ENCODE data around the gene PRKCZ.

The PRKCZ gene

DNA sequence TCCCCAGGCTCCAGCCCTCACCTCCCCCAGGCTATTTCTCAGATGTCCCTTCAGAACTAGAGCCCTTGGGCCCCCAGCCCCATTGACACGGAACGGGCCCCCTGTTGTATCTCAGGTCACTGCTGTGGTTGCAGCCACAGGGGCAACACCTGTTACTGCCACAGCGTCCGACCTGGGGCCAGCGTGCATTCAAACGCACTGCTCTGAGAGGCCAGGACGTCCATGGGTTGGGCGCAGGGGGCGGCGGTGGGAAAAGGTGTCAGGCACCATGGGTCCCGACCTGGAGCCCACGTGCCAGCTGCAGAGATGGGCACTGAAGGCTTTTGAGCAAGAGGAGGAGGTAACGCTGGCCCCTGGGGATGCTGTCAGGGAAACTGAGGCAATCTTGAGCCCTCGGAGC, 131.1 kb downstream of the PRKCZ start:
- no peak for DNase-seq

DNA sequence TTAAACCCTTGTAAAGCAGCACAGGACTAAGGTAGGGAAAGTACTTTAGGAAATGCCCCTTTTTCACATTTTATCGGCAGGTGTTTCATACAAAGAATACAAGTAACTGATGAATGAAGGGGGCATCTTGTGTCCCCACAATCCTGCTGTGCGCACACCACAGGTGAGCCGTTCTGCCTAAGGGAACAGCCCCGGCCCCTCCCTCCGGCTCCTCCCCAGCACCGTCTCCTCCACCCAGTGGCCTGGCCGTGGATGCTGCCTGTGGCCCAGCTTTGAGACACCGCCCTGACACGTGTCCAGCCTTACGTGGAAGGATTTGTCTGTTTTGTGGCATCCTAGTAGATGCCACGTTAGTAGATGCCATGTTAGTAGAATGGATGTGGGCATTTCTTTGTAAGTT, 131.5 kb downstream of the PRKCZ start:
- DNase-seq, result no peak

DNA sequence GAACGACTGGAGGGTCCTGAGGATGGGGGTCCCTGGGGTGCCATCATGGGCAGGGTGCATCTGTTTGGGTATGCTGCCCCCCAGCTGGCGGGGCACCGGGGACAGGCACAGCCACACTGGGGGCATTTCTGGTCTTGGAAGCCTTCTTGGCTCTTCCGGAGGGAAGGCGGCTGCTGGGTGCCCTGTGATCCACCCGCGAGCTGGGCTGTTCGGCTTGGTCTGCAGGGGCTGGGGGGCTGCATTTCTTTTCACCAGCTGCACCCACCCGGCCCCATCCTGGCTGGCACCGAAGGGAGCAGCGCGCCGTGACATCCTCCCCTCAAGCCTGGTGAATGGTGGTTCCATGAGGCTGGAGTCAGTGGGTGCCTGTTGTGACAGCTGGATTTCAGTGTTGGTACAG, 132.2 kb downstream of the PRKCZ start:
- DNase-seq, result no peak

DNA sequence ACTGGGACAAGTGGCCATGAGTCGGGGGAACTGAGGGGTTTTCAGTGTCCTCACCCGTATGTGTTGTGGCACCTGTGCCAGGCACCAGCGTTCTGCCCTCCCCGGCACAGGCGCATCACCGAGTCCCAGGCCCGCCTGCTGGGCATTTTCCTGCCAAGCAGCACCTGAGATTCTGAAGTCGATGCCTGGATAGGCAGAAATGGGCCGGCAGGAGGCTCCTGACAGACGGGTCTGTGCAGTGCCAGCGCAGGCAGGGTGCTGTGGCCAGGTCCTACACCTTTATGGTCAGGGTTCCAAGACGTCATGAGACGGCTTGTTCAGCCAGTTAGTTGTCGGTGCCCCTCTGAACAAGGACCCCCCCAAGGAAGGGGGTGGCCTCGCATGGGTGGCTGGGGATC, 133.7 kb downstream of the PRKCZ start:
- DNase-seq, result no peak

DNA sequence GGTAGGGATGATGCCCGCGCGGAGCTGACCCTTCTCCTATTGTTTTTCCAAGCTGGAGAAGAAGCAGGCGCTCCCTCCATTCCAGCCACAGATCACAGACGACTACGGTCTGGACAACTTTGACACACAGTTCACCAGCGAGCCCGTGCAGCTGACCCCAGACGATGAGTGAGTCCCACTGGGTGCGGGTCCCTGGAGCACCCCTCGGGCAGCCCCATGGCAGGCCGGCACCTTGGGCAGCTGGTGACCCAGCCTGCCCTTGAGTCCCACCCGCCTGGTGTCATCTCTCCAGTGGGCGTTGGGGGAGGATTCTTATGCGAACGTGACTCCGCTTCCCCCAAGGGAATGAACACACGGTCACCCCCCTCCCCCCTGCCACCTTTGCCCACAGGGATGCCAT, 134.3 kb downstream of the PRKCZ start:
- DNase-seq, result no peak

DNA sequence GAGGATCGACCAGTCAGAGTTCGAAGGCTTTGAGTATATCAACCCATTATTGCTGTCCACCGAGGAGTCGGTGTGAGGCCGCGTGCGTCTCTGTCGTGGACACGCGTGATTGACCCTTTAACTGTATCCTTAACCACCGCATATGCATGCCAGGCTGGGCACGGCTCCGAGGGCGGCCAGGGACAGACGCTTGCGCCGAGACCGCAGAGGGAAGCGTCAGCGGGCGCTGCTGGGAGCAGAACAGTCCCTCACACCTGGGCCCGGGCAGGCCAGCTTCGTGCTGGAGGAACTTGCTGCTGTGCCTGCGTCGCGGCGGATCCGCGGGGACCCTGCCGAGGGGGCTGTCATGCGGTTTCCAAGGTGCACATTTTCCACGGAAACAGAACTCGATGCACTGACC, 134.7 kb downstream of the PRKCZ start:
- no peak for DNase-seq

DNA sequence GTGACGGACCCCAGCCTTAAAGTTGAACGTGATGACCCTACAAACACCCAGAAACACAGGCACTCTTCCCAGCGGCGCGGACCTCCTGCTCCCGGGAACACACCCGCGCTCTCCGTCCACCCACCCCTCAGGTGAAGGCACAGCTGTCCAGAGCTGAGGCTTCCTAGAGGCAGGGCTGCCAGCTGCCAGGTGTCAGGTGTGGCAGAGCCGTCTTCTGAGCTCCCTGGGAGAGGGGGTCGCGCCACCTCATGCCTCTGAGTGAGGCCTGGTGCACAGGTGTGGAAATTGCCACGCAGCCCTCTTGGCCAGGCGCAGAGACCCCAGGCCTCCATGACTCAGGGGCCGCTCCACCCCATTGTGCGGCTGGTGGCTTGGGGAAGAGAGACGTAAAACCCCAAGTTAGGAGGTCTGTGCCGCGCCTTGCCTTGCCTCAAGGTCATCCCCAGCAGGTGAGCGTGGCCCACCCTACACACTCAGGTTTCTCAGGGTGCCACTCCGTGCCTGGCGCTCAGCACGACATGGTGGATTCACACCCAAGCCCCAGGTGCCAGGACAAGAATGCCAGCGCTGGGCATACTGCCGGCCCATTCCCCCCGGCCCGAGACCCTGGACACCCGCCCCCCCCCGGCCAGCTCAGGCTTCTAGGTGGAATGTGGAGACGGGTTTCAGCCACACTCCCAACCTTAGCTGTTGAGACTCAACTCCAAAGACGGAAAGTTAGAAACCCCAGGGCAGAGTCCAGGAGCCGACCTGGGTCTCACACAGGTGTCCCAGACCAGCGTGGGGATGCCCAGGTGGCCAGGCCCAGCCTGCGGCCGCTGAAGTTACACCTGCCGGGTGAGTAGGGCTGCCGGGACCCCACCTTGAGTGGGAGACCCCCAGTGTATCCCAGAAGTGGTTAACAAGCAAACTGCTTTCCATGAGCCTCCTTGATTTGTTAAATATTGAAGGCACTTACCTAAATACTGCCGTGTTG, 136.0 kb downstream of the PRKCZ start:
- DNase-seq, result no peak

DNA sequence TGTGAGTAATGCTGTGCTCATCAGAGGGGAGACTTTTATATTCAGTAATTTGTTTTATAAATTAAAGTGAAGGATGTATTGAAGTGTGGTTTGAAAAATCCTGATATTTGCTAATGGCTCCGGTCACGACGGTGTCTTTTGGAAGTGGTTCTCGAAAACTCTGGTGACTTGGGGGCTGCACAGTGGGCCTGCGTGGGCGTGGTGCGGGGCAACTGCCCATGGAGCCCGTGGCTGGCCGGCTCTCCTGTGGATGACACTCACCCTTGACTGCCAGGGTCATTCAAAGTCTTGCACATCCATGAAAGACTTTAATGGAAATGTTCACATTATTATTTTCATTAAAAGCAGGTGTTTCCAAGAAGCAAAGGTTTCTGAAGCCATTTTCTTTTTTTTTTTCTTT, 136.7 kb downstream of the PRKCZ start:
- no peak for DNase-seq

GRCh38 chr1:2187619-2188018, 137.4 kb downstream of the PRKCZ start:
- no peak for DNase-seq

DNA sequence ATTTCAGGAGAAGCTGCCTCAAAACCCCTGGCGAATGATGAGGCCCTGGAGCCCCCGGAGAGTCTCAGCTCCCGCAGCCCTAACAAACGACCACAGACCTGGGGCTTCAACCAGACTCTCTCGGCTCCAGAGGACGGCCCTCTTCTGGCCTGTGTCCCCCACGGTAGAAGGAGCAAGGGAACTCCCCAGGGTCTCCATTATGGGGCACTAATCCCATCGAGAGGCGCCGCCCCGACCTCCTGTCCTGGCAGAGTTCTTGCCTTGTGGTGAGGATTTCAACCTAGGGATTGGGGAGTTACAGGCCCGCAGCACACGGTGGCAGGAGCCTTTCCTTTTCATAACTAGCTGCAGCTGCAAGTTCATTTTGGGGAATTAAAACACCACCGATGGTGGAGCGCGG, 138.1 kb downstream of the PRKCZ start:
- DNase-seq, result no peak

GRCh38 chr1:2189459-2190425, 139.5 kb downstream of the PRKCZ start:
- DNase-seq, result peak; percentile 81 to 95 (median 94)

DNA sequence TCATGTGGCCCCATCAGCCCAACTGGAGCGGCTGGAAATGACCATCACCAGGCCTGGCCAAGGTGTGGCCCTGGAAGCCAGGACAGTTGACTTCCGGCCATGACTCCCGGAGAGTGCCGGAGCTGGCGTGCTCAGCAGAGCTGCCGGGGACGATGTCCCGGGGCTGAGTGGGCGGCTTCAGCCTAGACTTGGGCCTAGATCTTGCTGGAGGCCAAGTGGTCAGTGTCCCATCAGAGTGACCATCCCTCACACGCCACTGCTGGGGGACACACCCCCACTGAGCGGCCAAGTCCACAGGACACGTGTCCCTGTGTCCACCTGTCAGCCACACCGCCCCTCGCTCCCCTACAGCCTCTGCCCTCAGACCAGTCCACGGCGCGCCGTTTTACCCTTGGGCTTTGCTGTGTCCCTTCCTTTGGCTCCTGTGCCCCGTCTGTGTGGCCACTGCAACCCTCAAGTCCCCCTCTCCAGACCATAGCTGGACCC, 140.3 kb downstream of the PRKCZ start:
- no peak for DNase-seq

DNA sequence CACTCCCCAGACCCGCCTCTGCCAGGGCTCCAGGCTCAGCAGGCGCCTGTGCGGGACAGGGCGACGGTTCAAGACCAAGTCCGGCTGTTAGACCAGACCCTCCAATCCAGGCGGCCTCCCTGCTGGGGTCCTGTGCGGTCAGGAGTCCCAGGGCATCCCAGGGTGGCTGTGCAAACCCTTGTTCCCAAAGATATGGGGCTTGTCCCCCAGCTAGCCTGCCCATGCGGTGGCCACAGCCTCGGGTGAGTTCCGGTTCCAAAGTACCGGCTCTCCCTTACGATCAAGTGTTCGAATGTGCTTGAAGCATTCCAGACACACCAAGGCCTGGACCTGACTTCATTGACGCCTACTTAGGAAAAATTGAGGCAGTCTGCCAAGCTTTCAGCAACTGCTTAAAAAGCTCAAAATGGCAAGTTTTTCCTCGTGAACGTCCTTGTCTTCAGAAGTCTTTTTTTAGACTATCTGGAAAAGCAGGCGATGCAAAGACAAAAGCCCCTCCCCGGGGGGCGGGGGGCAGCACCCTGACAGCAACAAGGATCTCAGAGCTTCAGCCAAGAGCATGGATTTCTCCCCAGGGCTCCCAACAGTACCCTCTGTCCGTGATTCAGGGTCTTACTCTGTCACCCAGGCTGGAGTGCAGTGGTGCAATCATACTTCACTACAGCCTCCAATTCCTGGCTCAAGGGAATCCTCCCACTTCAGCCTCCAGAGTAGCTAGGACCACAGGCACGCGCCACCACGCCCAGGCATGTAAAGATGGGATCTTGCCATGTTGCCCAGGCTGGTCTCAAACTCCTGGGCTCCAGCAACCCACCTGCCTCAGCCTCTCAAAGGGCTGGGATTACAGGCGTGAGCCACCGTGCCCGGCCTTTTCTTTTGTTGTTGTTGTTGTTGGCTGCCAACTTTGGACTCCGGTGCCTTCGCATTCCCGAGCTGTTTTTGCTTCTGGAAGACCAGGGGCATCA, 142.1 kb downstream of the PRKCZ start:
- DNase-seq, result no peak

- DNase-seq, result no peak
Measured at GRCh38 chr1:2193514-2194281, 143.5 kb downstream of the PRKCZ start.

- DNase-seq, result peak; percentile 66 to 90 (median 81)
Measured at GRCh38 chr1:2194319-2194897, 144.2 kb downstream of the PRKCZ start, which contains the start of gene FAAP20. Gene FAAP20 (minus strand): TSS chr1:2194772. CDS start chr1:2194749, 23 bp downstream.

DNA sequence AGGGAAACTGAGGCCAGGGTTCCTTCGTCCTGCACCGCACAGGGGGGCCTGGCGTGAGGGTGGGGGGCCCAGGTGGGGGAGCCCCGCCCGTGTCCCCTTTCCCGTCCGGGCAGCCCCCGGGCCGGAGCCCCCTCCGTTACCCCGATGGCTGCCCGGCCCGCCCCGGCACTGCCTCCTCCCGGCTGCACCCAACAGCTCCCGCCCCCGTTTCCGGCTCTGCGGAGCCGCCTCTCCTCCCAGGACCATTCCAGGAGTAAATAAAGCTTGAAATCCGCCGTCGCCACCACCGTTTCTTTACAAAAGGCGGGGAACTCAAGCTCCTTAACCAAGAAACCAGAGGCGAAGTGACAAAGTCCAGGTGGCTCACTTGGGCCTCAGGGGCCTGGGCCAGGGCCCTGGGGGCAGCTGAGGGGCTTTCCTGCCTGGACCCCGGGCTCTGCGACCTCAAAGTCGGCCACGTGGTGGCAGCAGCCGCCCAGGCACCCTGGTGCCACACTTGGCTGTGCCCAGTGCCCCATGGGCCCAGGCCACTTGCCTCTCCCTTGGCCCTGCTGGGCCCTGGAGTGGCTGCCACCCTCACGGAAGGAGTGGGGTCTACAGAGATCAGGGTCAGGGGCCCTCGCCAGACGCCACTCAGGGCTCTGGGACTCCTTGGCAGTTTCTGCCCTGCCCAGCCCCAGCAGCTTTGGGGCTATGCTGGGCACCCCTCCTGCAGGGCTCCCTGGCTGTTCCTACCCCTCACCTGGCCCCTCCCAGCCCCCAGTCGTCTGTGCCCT, 144.9 kb downstream of the PRKCZ start:
- DNase-seq, result peak; percentile 87 to 94 (median 92)

GRCh38 chr1:2195785-2196184, 145.6 kb downstream of the PRKCZ start:
- no peak for DNase-seq

DNA sequence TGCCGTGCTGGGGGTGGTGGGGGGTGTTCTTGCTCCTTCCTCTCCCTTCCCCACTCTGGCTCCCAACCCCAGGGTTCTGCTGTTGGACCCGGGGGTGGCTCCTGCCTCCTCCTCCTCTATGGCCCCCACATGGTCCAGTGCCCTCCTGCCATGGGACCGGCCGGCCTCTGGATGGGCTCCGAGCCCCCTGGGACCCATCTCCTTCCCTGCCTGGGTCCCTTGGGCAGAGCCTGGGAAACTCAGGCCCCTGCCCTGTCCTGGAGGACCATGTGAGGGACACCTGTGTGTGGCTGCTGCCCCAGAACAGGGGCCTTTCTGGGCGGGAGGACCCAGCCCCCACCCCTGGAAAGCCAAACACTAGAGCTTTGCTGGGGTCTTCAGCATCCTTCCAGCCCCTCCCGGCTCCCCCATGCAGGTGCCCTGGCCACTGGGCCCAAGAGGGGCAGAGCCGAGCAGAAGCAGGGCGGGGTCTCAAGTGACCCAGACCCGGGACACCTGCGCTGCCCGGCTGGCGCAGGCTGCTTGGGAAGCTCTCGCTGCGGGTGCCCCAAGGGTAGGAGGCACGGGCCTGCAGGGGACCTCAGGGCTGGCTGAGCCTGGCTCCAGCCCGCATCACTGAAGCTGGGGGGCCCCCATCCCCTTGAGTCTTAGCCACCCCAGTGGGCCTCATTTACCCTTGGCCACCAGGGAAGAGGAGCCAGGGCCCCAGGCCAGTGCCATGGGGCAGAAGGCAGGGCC, 146.9 kb downstream of the PRKCZ start:
- DNase-seq, result no peak

DNA sequence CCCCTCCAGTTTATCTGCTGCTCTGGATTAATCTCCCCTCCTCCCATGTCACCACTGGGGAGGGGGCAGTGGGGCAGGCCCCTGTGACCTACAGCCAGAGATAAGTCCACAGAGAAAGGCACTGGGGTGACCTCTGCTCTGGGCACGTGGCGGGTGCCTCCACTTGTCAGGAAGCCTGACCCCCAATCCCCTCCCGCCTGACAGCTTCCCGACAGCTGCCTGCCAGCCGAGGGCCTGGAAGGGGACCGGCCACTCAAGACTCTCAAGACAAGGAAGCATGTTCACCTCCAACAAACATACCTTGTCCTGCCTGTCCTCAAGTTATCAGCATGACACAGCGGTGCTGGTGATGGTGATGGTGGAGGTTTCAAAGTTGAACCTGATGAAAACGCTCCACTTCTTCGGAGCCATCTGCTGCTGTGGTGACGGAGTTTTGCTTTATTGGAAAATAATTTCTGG, 147.5 kb downstream of the PRKCZ start:
- no peak for DNase-seq
